Fibroblast of gingiva (primary cell): ENCODE measurements around the gene HMCN2.

ENCODE experiments used
- DNase-seq: peaks from one replicate; pipeline ENCODE4 v3.0.0-alpha.2; 2011; ENCODE audit warnings: low read depth

Gene HMCN2

GRCh38 chr9:130265431-130266235 is at the start of gene HMCN2:
Gene HMCN2, plus strand, starts transcription at chr9:130265760. Its CDS starts 119 bp downstream, at chr9:130265879.
- DNase-seq = no peak

- DNase-seq = no peak
These were observed 47.7 kb upstream of the HMCN2 start for GRCh38 chr9:130217838-130218237.

- DNase-seq = no peak
These were observed 45.9 kb upstream of the HMCN2 start for GRCh38 chr9:130219661-130220096.

- DNase-seq = peak; percentile 32
These were observed 45.2 kb upstream of the HMCN2 start for GRCh38 chr9:130220352-130220751.

GRCh38 chr9:130222833-130223232 is 42.7 kb upstream of the HMCN2 start:
- DNase-seq = no peak

GRCh38 chr9:130225071-130225470 is 40.5 kb upstream of the HMCN2 start:
- DNase-seq = no peak

GRCh38 chr9:130225586-130225985 is 40.0 kb upstream of the HMCN2 start:
- no peak for DNase-seq

- DNase-seq = no peak
These were observed 39.4 kb upstream of the HMCN2 start for GRCh38 chr9:130226112-130226511.

GRCh38 chr9:130227833-130228232 is 37.7 kb upstream of the HMCN2 start:
- DNase-seq = no peak

- DNase-seq = no peak
These were observed 35.8 kb upstream of the HMCN2 start for GRCh38 chr9:130229759-130230158.

- DNase-seq = no peak
These were observed 34.9 kb upstream of the HMCN2 start for GRCh38 chr9:130230631-130231030.

- no peak for DNase-seq
These were observed 32.5 kb upstream of the HMCN2 start for GRCh38 chr9:130232899-130233586.

- no peak for DNase-seq
These were observed 32.0 kb upstream of the HMCN2 start for GRCh38 chr9:130233587-130233945.

GRCh38 chr9:130234340-130235260 is 31.0 kb upstream of the HMCN2 start:
- DNase-seq = peak; percentile 22

GRCh38 chr9:130235558-130236435 is 29.8 kb upstream of the HMCN2 start:
- DNase-seq = peak; percentile 47

GRCh38 chr9:130236436-130236985 is 29.0 kb upstream of the HMCN2 start:
- no peak for DNase-seq

- peak; percentile 39 for DNase-seq
These were observed 28.5 kb upstream of the HMCN2 start for GRCh38 chr9:130237076-130237475.

- DNase-seq = no peak
These were observed 27.6 kb upstream of the HMCN2 start for GRCh38 chr9:130237763-130238524.

GRCh38 chr9:130239363-130239695 is 26.2 kb upstream of the HMCN2 start:
- no peak for DNase-seq

- no peak for DNase-seq
These were observed 25.8 kb upstream of the HMCN2 start for GRCh38 chr9:130239741-130240241.
